K562 (cell line): ENCODE measurements around the gene EXOSC1. TPM values are rescaled to one million over a fixed set of nuclear protein-coding genes. Genes with fewer than 3 reads are reported as not detected.

Experiments
- BRD4 ChIP-seq: fragments of 200-600 bp; sonication (generic); IDR thresholded peaks from 2 replicates; pipeline ENCODE4 v1.6.1; 2017; ENCODE audit warnings: inconsistent platforms
- CCAR2 ChIP-seq: fragments of 200-400 bp; formaldehyde crosslinking; IDR thresholded peaks from 2 replicates; pipeline ENCODE4 v1.6.1; 2017; ENCODE audit warnings: mild to moderate bottlenecking, low read depth, low read length
- ETV6 ChIP-seq, 3 experiments: fragments of 150-350 bp in 1 of 3; sonication (generic) in 1 of 3; formaldehyde crosslinking in 1 of 3; IDR thresholded peaks; 2 replicates each; pipeline versions ENCODE4 v1.6.1 to v1.8.0; 2014 to 2022; ENCODE audit warnings: borderline replicate concordance in 2 of 3, low read depth in 2 of 3, antibody characterized with exemption in 1 of 3, low read length in 1 of 3, mild to moderate bottlenecking in 1 of 3, missing genetic modification reagents in 1 of 3
- FOXA3 ChIP-seq, 2 experiments: fragments of 450-650 bp in 1 of 2; sonication (generic) in 1 of 2; formaldehyde crosslinking; IDR thresholded peaks in 1 of 2; conservative IDR thresholded peaks in 1 of 2; 2 replicates each; pipeline versions ENCODE4 v1.4.0 to v1.8.0; 2020 to 2022; ENCODE audit warnings: mild to moderate bottlenecking in 2 of 2, missing genetic modification reagents in 1 of 2
- KHSRP ChIP-seq: fragments of 450-650 bp; IDR thresholded peaks from 2 replicates; pipeline ENCODE4 v1.6.1; 2017
- MAFG ChIP-seq: fragments of 450-650 bp; conservative IDR thresholded peaks from 2 replicates; pipeline ENCODE4 v1.6.1; 2016; ENCODE audit warnings: missing genetic modification characterization, missing compliant biosample characterization
- MXI1 ChIP-seq: IDR thresholded peaks from 2 replicates; pipeline ENCODE4 v1.6.1; 2011; ENCODE audit warnings: low read depth, mild to moderate bottlenecking, improper control_type of control experiment, low read length
- POLR2G ChIP-seq: fragments of 200-400 bp; formaldehyde crosslinking; IDR thresholded peaks from 2 replicates; pipeline ENCODE4 v1.6.1; 2017; ENCODE audit warnings: low read depth, mild to moderate bottlenecking, antibody characterized with exemption, low read length, moderate library complexity
- RBBP5 ChIP-seq: fragments of 200-600 bp; sonication (generic); IDR thresholded peaks from 2 replicates; pipeline ENCODE4 v1.6.1; 2012; ENCODE audit warnings: borderline replicate concordance, mild to moderate bottlenecking, low read length, control low read depth, inconsistent platforms; ENCODE audit not compliant: insufficient read depth, poor library complexity, severe bottlenecking
- RNF2 ChIP-seq: sonication (generic); IDR thresholded peaks from 2 replicates; pipeline ENCODE4 v1.6.1; 2016
- ZBTB8A ChIP-seq: fragments of 450-650 bp; IDR thresholded peaks from 2 replicates; pipeline ENCODE4 v1.6.1; 2018; ENCODE audit warnings: mild to moderate bottlenecking, moderate library complexity; ENCODE audit not compliant: partially characterized antibody
- ZFX ChIP-seq: sonication (generic); formaldehyde crosslinking; IDR thresholded peaks from 2 replicates; pipeline ENCODE4 v1.8.0; 2022; ENCODE audit warnings: mild to moderate bottlenecking, missing genetic modification reagents, moderate library complexity
- ZNF124 ChIP-seq: sonication (generic); formaldehyde crosslinking; IDR thresholded peaks from 2 replicates; pipeline ENCODE4 v1.8.1; 2022; ENCODE audit warnings: missing genetic modification reagents
- polyA plus RNA-seq, 8 experiments: library from polyadenylated mRNA; depleted of rRNA in 4 of 8; stranded (reverse) in 5 of 8; unstranded in 3 of 8; fragments of >200 nt; fragmentation: Nextera tagmentation in 2 of 8; fragmentation: Illumina TruSeq in 1 of 8; extraction: Ambion mirVana in 2 of 8; extraction: Trizol in 1 of 8; gene quantifications; 2 replicates each; pipeline versions ENCODE4 v1.2.1 to v1.2.3, GENCODE V29; 2011 to 2014; ENCODE audit warnings: inconsistent platforms in 1 of 8, missing spikeins in 1 of 8
- total RNA-seq, 7 experiments: library from RNA; depleted of rRNA in 6 of 7; stranded (reverse); fragments of >200 nt in 6 of 7; fragmentation: Illumina TruSeq in 2 of 7; extraction: Trizol in 2 of 7; gene quantifications; 2 replicates each; pipeline versions ENCODE4 v1.2.1 to v1.2.3, GENCODE V29; 2011 to 2021; ENCODE audit warnings: low replicate concordance in 1 of 7
- TF ChIP-seq, protein P1 (sequence below): IDR thresholded peaks from 3 replicates; pipeline ENCODE4 v1.6.1; 2011; ENCODE audit warnings: borderline replicate concordance, mild to moderate bottlenecking, moderate library complexity; ENCODE audit not compliant: insufficient read length; ENCODE audit errors: extremely low read depth
- TF ChIP-seq, protein P2 (sequence below): fragments of 250-450 bp; sonication (Bioruptor Pico); IDR thresholded peaks from 2 replicates; pipeline ENCODE4 v1.8.0; 2021; ENCODE audit warnings: moderate library complexity, mild to moderate bottlenecking, inconsistent platforms
- TF ChIP-seq, protein P3 (sequence below): sonication (generic); formaldehyde crosslinking; IDR thresholded peaks from 2 replicates; pipeline ENCODE4 v1.8.1; 2022; ENCODE audit warnings: missing genetic modification reagents
- TF ChIP-seq, protein P4 (sequence below): fragments of 250-450 bp; sonication (Bioruptor Pico); IDR thresholded peaks from 2 replicates; pipeline ENCODE4 v1.5.0; 2022; ENCODE audit warnings: mild to moderate bottlenecking
- TF ChIP-seq, protein P5 (sequence below): fragments of 450-650 bp; formaldehyde crosslinking; IDR thresholded peaks from 2 replicates; pipeline ENCODE4 v1.4.0; 2020; ENCODE audit warnings: mild to moderate bottlenecking, moderate library complexity

Gene EXOSC1
- total and polyA plus RNA-seq, 9 of the 15 experiments (the other 6 are each of a cell fraction or from before 2014, with no cell fraction given): 44.3 to 117 (median 67.0) TPM

DNA sequence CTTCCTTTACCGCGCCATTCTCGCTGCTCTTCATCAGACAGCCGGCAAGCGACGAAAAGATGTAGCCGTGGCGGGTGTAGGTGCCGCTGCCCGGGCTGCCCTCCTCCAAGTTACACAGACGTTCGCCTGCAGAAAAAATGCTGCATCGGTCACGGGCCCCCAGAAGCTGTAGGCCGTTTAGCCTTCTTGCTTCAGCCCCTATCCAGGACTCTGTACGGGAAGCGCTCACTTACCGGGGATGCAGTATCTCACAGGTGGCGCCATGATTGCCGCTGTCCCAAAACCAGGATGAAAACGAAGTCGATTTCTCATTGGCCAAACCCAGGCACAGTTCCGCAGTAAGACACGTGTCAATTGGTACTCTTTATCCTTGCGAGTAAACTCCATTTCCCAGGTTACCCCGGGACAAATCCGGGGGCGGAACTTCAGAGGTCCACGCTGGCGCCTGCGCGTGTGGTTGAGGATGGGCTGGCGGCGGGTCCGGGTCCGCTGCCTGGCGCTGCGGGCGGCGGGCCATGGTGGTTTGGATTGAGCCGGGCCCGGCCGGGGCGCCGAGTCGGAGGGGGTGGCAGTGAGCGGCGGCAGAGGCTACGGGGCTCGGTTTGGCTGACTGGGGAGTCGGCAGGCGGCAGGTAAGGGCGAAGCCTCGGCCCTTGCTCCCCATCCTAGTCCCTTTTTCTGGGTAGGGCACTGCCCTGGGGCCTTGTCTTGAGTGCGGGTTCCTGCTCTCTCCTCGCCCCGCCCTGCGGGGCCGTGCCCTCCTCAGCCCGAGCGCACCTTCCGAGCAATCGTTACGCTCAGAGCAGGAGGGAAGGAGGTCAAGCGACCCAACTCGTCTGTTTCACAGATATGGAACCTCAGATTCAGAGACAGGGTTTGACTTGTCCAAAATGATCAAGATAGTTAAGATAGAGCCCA lies at the start of gene EXOSC1, which contains the start of gene ZDHHC16 (continued):
- TF ChIP-seq RBBP5: peak; percentile 55
- TF ChIP-seq ZFX (CRISPR knock-in tag): peak; percentile 36; the same call in 1 of the 2 replicates
- TF ChIP-seq FOXA3 (CRISPR knock-in tag; conservative IDR thresholded peaks at IDR 0.05 in 1 of 2, IDR thresholded peaks at IDR 0.05 in 1 of 2): no peak
- no peak for TF ChIP-seq RNF2
- TF ChIP-seq KHSRP: no peak
- TF ChIP-seq MXI1: peak; percentile 70; the same call in 1 of the 2 replicates
- TF ChIP-seq, protein P1, sequence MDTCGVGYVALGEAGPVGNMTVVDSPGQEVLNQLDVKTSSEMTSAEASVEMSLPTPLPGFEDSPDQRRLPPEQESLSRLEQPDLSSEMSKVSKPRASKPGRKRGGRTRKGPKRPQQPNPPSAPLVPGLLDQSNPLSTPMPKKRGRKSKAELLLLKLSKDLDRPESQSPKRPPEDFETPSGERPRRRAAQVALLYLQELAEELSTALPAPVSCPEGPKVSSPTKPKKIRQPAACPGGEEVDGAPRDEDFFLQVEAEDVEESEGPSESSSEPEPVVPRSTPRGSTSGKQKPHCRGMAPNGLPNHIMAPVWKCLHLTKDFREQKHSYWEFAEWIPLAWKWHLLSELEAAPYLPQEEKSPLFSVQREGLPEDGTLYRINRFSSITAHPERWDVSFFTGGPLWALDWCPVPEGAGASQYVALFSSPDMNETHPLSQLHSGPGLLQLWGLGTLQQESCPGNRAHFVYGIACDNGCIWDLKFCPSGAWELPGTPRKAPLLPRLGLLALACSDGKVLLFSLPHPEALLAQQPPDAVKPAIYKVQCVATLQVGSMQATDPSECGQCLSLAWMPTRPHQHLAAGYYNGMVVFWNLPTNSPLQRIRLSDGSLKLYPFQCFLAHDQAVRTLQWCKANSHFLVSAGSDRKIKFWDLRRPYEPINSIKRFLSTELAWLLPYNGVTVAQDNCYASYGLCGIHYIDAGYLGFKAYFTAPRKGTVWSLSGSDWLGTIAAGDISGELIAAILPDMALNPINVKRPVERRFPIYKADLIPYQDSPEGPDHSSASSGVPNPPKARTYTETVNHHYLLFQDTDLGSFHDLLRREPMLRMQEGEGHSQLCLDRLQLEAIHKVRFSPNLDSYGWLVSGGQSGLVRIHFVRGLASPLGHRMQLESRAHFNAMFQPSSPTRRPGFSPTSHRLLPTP: no peak
- no peak for TF ChIP-seq CCAR2
- TF ChIP-seq, protein P2, sequence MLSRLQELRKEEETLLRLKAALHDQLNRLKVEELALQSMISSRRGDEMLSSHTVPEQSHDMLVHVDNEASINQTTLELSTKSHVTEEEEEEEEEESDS (CRISPR knock-in tag): no peak
- TF ChIP-seq, protein P3, sequence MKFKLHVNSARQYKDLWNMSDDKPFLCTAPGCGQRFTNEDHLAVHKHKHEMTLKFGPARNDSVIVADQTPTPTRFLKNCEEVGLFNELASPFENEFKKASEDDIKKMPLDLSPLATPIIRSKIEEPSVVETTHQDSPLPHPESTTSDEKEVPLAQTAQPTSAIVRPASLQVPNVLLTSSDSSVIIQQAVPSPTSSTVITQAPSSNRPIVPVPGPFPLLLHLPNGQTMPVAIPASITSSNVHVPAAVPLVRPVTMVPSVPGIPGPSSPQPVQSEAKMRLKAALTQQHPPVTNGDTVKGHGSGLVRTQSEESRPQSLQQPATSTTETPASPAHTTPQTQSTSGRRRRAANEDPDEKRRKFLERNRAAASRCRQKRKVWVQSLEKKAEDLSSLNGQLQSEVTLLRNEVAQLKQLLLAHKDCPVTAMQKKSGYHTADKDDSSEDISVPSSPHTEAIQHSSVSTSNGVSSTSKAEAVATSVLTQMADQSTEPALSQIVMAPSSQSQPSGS (CRISPR knock-in tag): no peak
- TF ChIP-seq ETV6 (IDR thresholded peaks at IDR 0.05; ENCODE audit: borderline replicate concordance in 1 of 2, low read depth in 2 of 2, low read length in 1 of 2): no peak
- no peak for TF ChIP-seq ETV6 (CRISPR knock-in tag; IDR thresholded peaks at IDR 0.05; ENCODE audit: borderline replicate concordance)
- TF ChIP-seq ZNF124: no peak
- no peak for TF ChIP-seq MAFG (tag)
- TF ChIP-seq POLR2G: peak; percentile 79
- no peak for TF ChIP-seq ZBTB8A
- no peak for TF ChIP-seq BRD4
- TF ChIP-seq, protein P4, sequence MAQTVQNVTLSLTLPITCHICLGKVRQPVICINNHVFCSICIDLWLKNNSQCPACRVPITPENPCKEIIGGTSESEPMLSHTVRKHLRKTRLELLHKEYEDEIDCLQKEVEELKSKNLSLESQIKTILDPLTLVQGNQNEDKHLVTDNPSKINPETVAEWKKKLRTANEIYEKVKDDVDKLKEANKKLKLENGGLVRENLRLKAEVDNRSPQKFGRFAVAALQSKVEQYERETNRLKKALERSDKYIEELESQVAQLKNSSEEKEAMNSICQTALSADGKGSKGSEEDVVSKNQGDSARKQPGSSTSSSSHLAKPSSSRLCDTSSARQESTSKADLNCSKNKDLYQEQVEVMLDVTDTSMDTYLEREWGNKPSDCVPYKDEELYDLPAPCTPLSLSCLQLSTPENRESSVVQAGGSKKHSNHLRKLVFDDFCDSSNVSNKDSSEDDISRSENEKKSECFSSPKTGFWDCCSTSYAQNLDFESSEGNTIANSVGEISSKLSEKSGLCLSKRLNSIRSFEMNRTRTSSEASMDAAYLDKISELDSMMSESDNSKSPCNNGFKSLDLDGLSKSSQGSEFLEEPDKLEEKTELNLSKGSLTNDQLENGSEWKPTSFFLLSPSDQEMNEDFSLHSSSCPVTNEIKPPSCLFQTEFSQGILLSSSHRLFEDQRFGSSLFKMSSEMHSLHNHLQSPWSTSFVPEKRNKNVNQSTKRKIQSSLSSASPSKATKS (CRISPR knock-in tag): no peak
- TF ChIP-seq, protein P5, sequence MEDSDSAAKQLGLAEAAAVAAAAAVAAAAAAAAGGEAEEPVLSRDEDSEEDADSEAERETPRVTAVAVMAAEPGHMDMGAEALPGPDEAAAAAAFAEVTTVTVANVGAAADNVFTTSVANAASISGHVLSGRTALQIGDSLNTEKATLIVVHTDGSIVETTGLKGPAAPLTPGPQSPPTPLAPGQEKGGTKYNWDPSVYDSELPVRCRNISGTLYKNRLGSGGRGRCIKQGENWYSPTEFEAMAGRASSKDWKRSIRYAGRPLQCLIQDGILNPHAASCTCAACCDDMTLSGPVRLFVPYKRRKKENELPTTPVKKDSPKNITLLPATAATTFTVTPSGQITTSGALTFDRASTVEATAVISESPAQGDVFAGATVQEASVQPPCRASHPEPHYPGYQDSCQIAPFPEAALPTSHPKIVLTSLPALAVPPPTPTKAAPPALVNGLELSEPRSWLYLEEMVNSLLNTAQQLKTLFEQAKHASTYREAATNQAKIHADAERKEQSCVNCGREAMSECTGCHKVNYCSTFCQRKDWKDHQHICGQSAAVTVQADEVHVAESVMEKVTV (CRISPR knock-in tag): no peak
